Stimulated activated CD8-positive, alpha-beta memory T cell treated with anti-CD3 and anti-CD28 coated beads, Interleukin-12 subunit alpha, Interleukin-12 subunit beta, amount 100 ng/mL, for 1 hour (primary cell): Measurements from ENCODE around the gene PHETA1.
"Not testable (repeated sequence)": the region's sequence is repeated elsewhere in the genome, so short reads cannot be mapped to it uniquely, and the experiment has no call there.

Experiments used
- DNase-seq: peaks from one replicate; pipeline ENCODE4 v3.0.0-alpha.2; 2020; ENCODE audit warnings: low read depth

Gene PHETA1

GRCh38 chr12:111405149-111405858 is 36.4 kb upstream of the PHETA1 start:
- peak; percentile 96 for DNase-seq

GRCh38 chr12:111404362-111405148 is 35.7 kb upstream of the PHETA1 start:
- DNase-seq: no peak

- not testable (repeated sequence) for DNase-seq
Measured at GRCh38 chr12:111402490-111402824, 33.6 kb upstream of the PHETA1 start.

- DNase-seq: no peak
Measured at GRCh38 chr12:111401167-111401605, 32.3 kb upstream of the PHETA1 start.

GRCh38 chr12:111399741-111400404 is 31.0 kb upstream of the PHETA1 start:
- not testable (repeated sequence) for DNase-seq

- no peak for DNase-seq
Measured at GRCh38 chr12:111398530-111398929, 29.6 kb upstream of the PHETA1 start.

- peak; percentile 78 for DNase-seq
Measured at GRCh38 chr12:111396726-111397445, 28.0 kb upstream of the PHETA1 start.

- DNase-seq: not testable (repeated sequence)
Measured at GRCh38 chr12:111396271-111396670, 27.4 kb upstream of the PHETA1 start.

GRCh38 chr12:111395336-111396187 is 26.7 kb upstream of the PHETA1 start:
- no peak for DNase-seq

- DNase-seq: no peak
Measured at GRCh38 chr12:111394480-111394879, 25.6 kb upstream of the PHETA1 start.

- DNase-seq: no peak
Measured at GRCh38 chr12:111393700-111394300, 24.9 kb upstream of the PHETA1 start.

GRCh38 chr12:111390910-111391309 is 22.0 kb upstream of the PHETA1 start:
- no peak for DNase-seq

GRCh38 chr12:111389635-111390034 is 20.7 kb upstream of the PHETA1 start:
- no peak for DNase-seq

- no peak for DNase-seq
Measured at GRCh38 chr12:111387747-111388323, 18.9 kb upstream of the PHETA1 start.

- no peak for DNase-seq
Measured at GRCh38 chr12:111386885-111387284, 18.0 kb upstream of the PHETA1 start.

GRCh38 chr12:111384596-111384995 is 15.7 kb upstream of the PHETA1 start:
- DNase-seq: no peak

- no peak for DNase-seq
Measured at GRCh38 chr12:111379942-111380554, 11.2 kb upstream of the PHETA1 start.

GRCh38 chr12:111377440-111377839 is 8.5 kb upstream of the PHETA1 start:
- no peak for DNase-seq

GRCh38 chr12:111373231-111373630 is 4.3 kb upstream of the PHETA1 start:
- DNase-seq: not testable (repeated sequence)
